Mesendoderm (in vitro differentiated cells): ENCODE data around the gene LIMD2.

Source experiments
- DNase-seq: peaks from one replicate; pipeline ENCODE4 v3.0.0; 2013
- H2AK5ac ChIP-seq: 2 replicates; pipeline ENCODE4 v1.6.1; 2013; ENCODE audit warnings: low read length, inconsistent platforms
- H2BK120ac ChIP-seq: 2 replicates; pipeline ENCODE4 v1.6.1; 2013; ENCODE audit warnings: low read depth, mild to moderate bottlenecking, low read length, moderate library complexity, mixed read lengths
- H2BK15ac ChIP-seq: replicated peaks from 2 replicates; pipeline ENCODE4 v1.6.1; 2013; ENCODE audit warnings: low read depth, mild to moderate bottlenecking, moderate library complexity
- H2BK5ac ChIP-seq: 2 replicates; pipeline ENCODE4 v1.6.1; 2013; ENCODE audit warnings: low read length, inconsistent platforms
- H3K18ac ChIP-seq: 2 replicates; pipeline ENCODE4 v1.6.1; 2013; ENCODE audit warnings: mild to moderate bottlenecking, low read length, mixed read lengths
- H3K23ac ChIP-seq: one replicate; pipeline ENCODE4 v1.6.1; 2013; ENCODE audit warnings: low read length
- H3K27ac ChIP-seq: 2 replicates; pipeline ENCODE4 v1.5.1; 2013; ENCODE audit warnings: low read depth, mild to moderate bottlenecking, inconsistent platforms, low read length, moderate library complexity
- H3K27me3 ChIP-seq: 2 replicates; pipeline ENCODE4 v1.6.1; 2013; ENCODE audit warnings: low read length, control low read depth, mild to moderate bottlenecking, inconsistent platforms; ENCODE audit not compliant: insufficient read depth, poor library complexity
- H3K36me3 ChIP-seq: 2 replicates; pipeline ENCODE4 v1.6.1; 2013; ENCODE audit warnings: low read length, inconsistent platforms; ENCODE audit not compliant: control insufficient read depth, insufficient read depth
- H3K4ac ChIP-seq: one replicate; pipeline ENCODE4 v1.6.1; 2013; ENCODE audit warnings: low read depth, mild to moderate bottlenecking, low read length, moderate library complexity
- H3K4me1 ChIP-seq: 2 replicates; pipeline ENCODE4 v1.6.1; 2013; ENCODE audit warnings: low read depth, low read length, inconsistent platforms; ENCODE audit not compliant: control insufficient read depth
- H3K4me2 ChIP-seq: 2 replicates; pipeline ENCODE4 v1.6.1; 2013; ENCODE audit warnings: low read length
- H3K4me3 ChIP-seq: 2 replicates; pipeline ENCODE4 v1.5.1; 2013; ENCODE audit warnings: mild to moderate bottlenecking, low read length
- H3K56ac ChIP-seq: one replicate; pipeline ENCODE4 v1.6.1; 2013; ENCODE audit warnings: low read length
- H3K79me1 ChIP-seq: 2 replicates; pipeline ENCODE4 v1.6.1; 2013; ENCODE audit warnings: low read length, inconsistent platforms
- H3K79me2 ChIP-seq: 2 replicates; pipeline ENCODE4 v1.6.1; 2013; ENCODE audit warnings: mild to moderate bottlenecking, low read length; ENCODE audit not compliant: control insufficient read depth, insufficient read depth
- H3K9ac ChIP-seq: 2 replicates; pipeline ENCODE4 v1.6.1; 2013; ENCODE audit warnings: low read length, inconsistent platforms
- H4K5ac ChIP-seq: one replicate; pipeline ENCODE4 v1.6.1; 2013; ENCODE audit warnings: low read length
- H4K8ac ChIP-seq: one replicate; pipeline ENCODE4 v1.6.1; 2013; ENCODE audit warnings: low read depth, mild to moderate bottlenecking, control low read depth, low read length, moderate library complexity
- WGBS: extraction: QIAGEN DNeasy Blood & Tissue Kit; methylation state at CpG from one replicate; pipeline ENCODE4 v1.1.7; 2013; ENCODE audit warnings: low lambda C conversion rate, missing lambda C conversion rate; ENCODE audit not compliant: insufficient coverage; ENCODE audit errors: extremely low coverage; 5-methylcytosine and 5-hydroxymethylcytosine counted together

LIMD2 gene

DNA sequence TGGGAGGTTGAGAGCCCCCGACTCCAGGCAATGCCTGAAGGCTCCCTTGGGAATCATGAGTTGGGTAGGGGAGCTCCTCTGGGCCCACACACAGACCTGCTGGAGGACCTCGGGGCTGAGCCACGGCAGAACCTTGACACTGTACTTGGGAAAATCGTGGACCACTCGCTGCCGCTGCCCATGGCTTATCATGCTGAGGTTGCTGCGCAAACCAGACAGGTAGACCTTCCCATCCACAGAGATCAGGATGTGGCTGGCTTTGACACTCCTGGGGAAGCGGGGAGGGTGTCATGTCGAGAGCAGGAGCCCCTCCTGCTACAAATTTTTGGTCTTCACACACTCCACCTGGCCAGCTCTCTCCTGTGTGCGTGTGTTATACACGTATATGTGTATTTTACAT lies 7.2 kb upstream of the LIMD2 start:
- Histone ChIP-seq H3K27ac (no peak overlapping the region), H4K8ac (no peak overlapping the region), H3K79me1 (peaks cover 8% of the 10 kb centered on the region), H3K4me3 (no peak overlapping the region), H2AK5ac (no peak overlapping the region), H3K18ac (no peak overlapping the region), H3K36me3 (peaks cover 5% of the 10 kb centered on the region), H3K56ac (no peak overlapping the region), H3K27me3 (no peaks in the 10 kb centered on the region), H3K9ac (no peak overlapping the region), H3K4ac (no peak overlapping the region), H3K4me1 (peaks cover 5% of the 10 kb centered on the region), H3K23ac (no peak overlapping the region), H2BK120ac (no peak overlapping the region), H3K79me2 (peaks cover 7% of the 10 kb centered on the region), H3K4me2 (no peak overlapping the region), H2BK15ac (no peak overlapping the region), H4K5ac (no peak overlapping the region), H2BK5ac (no peak overlapping the region)
- no peak for DNase-seq
- WGBS: no CpG with 5 or more reads among the region's 11 CpGs

DNA sequence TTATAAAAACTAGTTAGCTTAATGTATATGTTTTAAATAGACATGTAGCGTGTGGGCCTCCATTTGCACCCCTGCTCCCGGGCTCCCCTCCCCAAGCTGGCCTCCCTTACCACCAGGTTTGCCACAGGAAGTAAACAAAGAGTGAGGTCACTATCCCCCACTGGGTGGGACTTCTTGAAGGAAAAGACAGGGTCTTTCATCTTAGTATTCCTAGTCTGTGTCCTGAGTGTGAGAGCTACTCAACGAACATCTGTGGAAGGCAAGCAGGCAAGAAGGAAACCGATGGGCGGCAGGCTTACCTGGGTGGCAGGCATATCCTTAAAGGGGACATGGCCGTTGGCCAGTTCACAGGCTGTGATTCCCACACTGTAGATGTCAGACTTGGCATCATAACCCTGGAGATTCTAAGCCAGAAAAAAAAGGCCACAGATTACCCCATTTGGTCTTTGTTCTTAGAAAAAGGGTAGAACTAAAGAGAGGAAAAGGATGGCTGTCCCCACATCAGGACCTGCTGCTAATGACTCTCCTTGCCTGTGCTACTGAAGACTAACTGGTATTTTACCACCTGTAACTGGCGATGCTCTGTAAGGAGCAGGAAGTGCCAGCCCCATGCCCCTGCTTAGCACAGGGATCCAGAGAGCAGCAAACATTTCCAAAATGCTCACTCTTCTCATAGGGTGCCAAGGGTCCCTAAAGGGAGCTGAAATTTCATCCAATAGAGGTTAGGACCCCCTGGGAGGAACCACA lies 6.6 kb upstream of the LIMD2 start:
- peaks cover 8% of the 10 kb centered on the region for H3K79me2 ChIP-seq
- H3K4me2 ChIP-seq: no peak overlapping the region
- no peak overlapping the region for H4K8ac ChIP-seq
- no peak overlapping the region for H2BK5ac ChIP-seq
- no peak overlapping the region for H3K18ac ChIP-seq
- H3K4me1 ChIP-seq: peaks cover 6% of the 10 kb centered on the region
- no peak overlapping the region for H2AK5ac ChIP-seq
- no peak overlapping the region for H4K5ac ChIP-seq
- no peak overlapping the region for H3K23ac ChIP-seq
- no peaks in the 10 kb centered on the region for H3K27me3 ChIP-seq
- peaks cover 5% of the 10 kb centered on the region for H3K36me3 ChIP-seq
- no peak overlapping the region for H3K56ac ChIP-seq
- H3K4me3 ChIP-seq: no peak overlapping the region
- WGBS: no CpG with 5 or more reads among the region's 7 CpGs
- DNase-seq: no peak
- H3K79me1 ChIP-seq: peaks cover 9% of the 10 kb centered on the region
- no peak overlapping the region for H3K9ac ChIP-seq
- H3K27ac ChIP-seq: no peak overlapping the region
- H2BK120ac ChIP-seq: no peak overlapping the region
- no peak overlapping the region for H3K4ac ChIP-seq
- H2BK15ac ChIP-seq: no peak overlapping the region

DNA sequence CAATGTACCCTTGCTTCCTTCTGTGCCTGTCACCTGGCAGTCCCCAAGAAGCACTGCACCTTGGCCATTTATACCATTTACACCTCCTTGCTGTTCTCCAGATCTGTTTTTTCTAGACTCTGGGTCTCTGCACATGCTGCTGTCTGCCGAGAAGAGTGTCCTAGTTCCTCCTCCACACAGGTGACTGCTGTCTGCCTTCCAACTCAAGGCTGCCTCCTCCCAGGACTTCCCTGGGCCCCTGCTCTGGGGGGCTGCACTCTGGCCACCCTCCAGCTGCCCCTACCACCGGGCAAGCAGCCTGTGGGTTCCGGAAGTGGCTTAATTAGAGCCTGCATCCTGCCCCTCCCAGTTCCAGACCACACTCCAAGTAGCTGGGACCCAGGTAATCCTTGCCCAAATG lies 5.7 kb upstream of the LIMD2 start:
- no CpG with 5 or more reads among the region's 3 CpGs for WGBS
- no peak overlapping the region for H2BK120ac ChIP-seq
- peaks cover 2% of the 10 kb centered on the region for H3K36me3 ChIP-seq
- no peak overlapping the region for H3K4me3 ChIP-seq
- no peak overlapping the region for H3K4ac ChIP-seq
- H4K5ac ChIP-seq: no peak overlapping the region
- no peak overlapping the region for H4K8ac ChIP-seq
- H3K4me1 ChIP-seq: peaks cover 9% of the 10 kb centered on the region
- H3K27ac ChIP-seq: no peak overlapping the region
- no peak for DNase-seq
- no peaks in the 10 kb centered on the region for H3K27me3 ChIP-seq
- H2AK5ac ChIP-seq: no peak overlapping the region
- no peak overlapping the region for H3K56ac ChIP-seq
- no peak overlapping the region for H3K23ac ChIP-seq
- no peak overlapping the region for H3K9ac ChIP-seq
- no peak overlapping the region for H2BK15ac ChIP-seq
- no peak overlapping the region for H2BK5ac ChIP-seq
- peaks cover 12% of the 10 kb centered on the region for H3K79me1 ChIP-seq
- no peak overlapping the region for H3K18ac ChIP-seq
- H3K4me2 ChIP-seq: no peak overlapping the region
- peaks cover 13% of the 10 kb centered on the region for H3K79me2 ChIP-seq

DNA sequence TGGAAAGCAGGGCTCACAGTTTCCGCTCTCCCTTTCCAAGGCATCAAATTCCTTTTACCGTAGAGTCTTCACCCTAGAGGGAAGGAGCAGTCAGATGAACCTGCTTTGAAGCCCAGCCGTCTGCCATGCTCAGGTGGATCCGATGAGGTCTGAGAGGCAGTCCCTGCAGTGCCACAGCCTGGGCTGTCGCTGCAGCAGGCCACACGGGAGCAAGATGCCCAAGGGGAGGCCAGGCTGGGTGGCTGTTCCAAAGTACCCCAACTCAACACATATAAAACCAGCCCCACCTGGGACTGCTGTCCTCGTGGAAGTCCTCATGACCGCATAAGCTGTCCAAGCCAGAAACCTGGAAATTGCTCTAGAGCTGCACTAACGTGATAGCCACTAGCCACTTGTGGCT lies 4.9 kb upstream of the LIMD2 start:
- H3K36me3 ChIP-seq: peaks cover 2% of the 10 kb centered on the region
- H4K5ac ChIP-seq: no peak overlapping the region
- no peak for DNase-seq
- no peak overlapping the region for H2BK15ac ChIP-seq
- H3K18ac ChIP-seq: no peak overlapping the region
- WGBS: no CpG with 5 or more reads among the region's 9 CpGs
- H3K4me1 ChIP-seq: peaks cover 9% of the 10 kb centered on the region
- H3K4me2 ChIP-seq: no peak overlapping the region
- H3K27me3 ChIP-seq: no peaks in the 10 kb centered on the region
- no peak overlapping the region for H3K27ac ChIP-seq
- peaks cover 13% of the 10 kb centered on the region for H3K79me2 ChIP-seq
- no peak overlapping the region for H3K4me3 ChIP-seq
- no peak overlapping the region for H2BK5ac ChIP-seq
- peaks cover 12% of the 10 kb centered on the region for H3K79me1 ChIP-seq
- H4K8ac ChIP-seq: no peak overlapping the region
- H3K56ac ChIP-seq: peak overlapping the region; percentile 3
- H2BK120ac ChIP-seq: no peak overlapping the region
- no peak overlapping the region for H3K4ac ChIP-seq
- no peak overlapping the region for H2AK5ac ChIP-seq
- H3K9ac ChIP-seq: no peak overlapping the region
- no peak overlapping the region for H3K23ac ChIP-seq

DNA sequence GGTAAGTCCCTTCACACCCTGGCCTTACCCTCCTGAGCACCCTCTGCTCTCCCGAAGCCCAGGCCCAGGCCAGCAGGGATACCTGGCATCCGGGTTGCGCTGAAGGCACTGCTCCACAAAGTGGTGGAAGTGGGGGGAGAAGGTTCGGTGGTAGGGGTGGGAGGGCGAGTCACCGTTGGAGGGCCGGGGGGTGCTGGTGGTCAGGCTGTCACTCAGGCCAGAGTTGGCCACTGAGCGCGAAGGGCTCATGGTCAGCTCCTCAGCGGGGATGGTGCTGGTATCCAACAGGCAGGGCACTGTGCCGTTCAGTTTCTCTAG lies 4.3 kb upstream of the LIMD2 start:
- Histone ChIP-seq H3K18ac (no peak overlapping the region), H3K23ac (no peak overlapping the region), H3K79me1 (peaks cover 12% of the 10 kb centered on the region), H3K27me3 (no peaks in the 10 kb centered on the region), H3K27ac (no peak overlapping the region), H2BK5ac (no peak overlapping the region), H3K36me3 (peaks cover 2% of the 10 kb centered on the region), H2BK120ac (no peak overlapping the region), H3K4me1 (peaks cover 9% of the 10 kb centered on the region), H3K4me2 (no peak overlapping the region), H3K56ac (peak overlapping the region; percentile 34), H3K79me2 (peaks cover 13% of the 10 kb centered on the region), H4K8ac (no peak overlapping the region), H4K5ac (no peak overlapping the region), H3K4ac (no peak overlapping the region), H2BK15ac (no peak overlapping the region), H3K4me3 (no peak overlapping the region), H3K9ac (no peak overlapping the region), H2AK5ac (no peak overlapping the region)
- no peak for DNase-seq
- WGBS: no CpG with 5 or more reads among the region's 11 CpGs
